Activated B cell treated with CpG ODN at 0.5 μM for 24 hours (primary cell): Measurements from ENCODE around the gene SV2B. TPM values are rescaled to one million over a fixed set of nuclear protein-coding genes. Genes with fewer than 3 reads are reported as not detected.
"Not testable (repeated sequence)": the region's sequence is repeated elsewhere in the genome, so short reads cannot be mapped to it uniquely, and the experiment has no call there.

Experiments
- ATAC-seq: fragments of 200-7000 bp; cut with Tn5 transposase; one replicate; pipeline ENCODE4 v1.10.0; 2021; ENCODE audit warnings: low read depth, mild to moderate bottlenecking, moderate library complexity
- CTCF ChIA-PET: fragments of 350-600 bp; sonication (Branson Sonifier 250); formaldehyde crosslinking; loops from one replicate; lab custom pipeline; 2021; ENCODE audit warnings: antibody characterized with exemption; lab: Charles Lee
- POLR2A ChIA-PET: fragments of 350-600 bp; sonication (Branson Sonifier 250); formaldehyde crosslinking; loops from one replicate; lab custom pipeline; 2021; ENCODE audit warnings: antibody characterized with exemption; lab: Charles Lee
- DNase-seq: peaks from one replicate; pipeline ENCODE4 v3.0.0; 2022
- H3K27ac Mint-ChIP-seq: one replicate; pipeline ENCODE4 v1.8.0; 2020; ENCODE audit warnings: mixed read lengths
- H3K27me3 Mint-ChIP-seq: one replicate; pipeline ENCODE4 v1.8.0; 2021; ENCODE audit warnings: mixed read lengths
- H3K36me3 Mint-ChIP-seq: one replicate; pipeline ENCODE4 v1.8.0; 2021; ENCODE audit warnings: low read depth, mixed read lengths
- H3K4me1 Mint-ChIP-seq: one replicate; pipeline ENCODE4 v1.8.0; 2021; ENCODE audit warnings: mixed read lengths
- H3K4me3 Mint-ChIP-seq: one replicate; pipeline ENCODE4 v1.8.0; 2020; ENCODE audit warnings: mild to moderate bottlenecking, mixed read lengths
- H3K9me3 Mint-ChIP-seq: one replicate; pipeline ENCODE4 v1.8.0; 2020; ENCODE audit warnings: mixed read lengths
- CTCF ChIP-seq: fragments of 200-600 bp; IDR thresholded peaks from one replicate; pipeline ENCODE4 v1.8.0; 2022; ENCODE audit warnings: antibody characterized with exemption, mild to moderate bottlenecking
- intact Hi-C: fragments of 100-400 bp; cut with micrococcal nuclease; formaldehyde crosslinking; loops from one replicate; pipeline ENCODE4 v1.15.1; 2024
- total RNA-seq: library from RNA; stranded (reverse); gene quantifications from 2 replicates; pipeline ENCODE4 v1.2.3, GENCODE V29; 2022

The SV2B gene
- total RNA-seq, 1 donor from 2014 or later, result not detected

DNA sequence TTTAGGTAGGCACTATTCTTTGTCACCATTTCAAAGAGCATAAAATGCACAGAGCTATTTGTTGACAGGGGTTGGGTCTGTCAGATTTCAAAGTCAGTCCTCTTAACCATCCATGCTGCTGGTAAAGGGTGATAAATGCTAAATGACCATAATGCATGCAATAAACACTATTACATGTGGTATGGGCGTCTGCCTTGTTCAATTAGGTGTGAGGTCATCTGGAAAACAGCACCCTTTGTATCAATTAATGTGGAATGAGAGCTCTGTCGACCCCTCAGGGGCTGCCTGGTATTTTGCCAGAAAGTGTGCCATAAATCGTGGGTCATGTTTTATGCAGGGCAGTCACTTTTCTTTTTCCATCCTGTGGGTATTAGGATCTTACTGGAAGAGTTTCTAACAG lies 235.6 kb downstream of the SV2B start:
- no peak for TF ChIP-seq CTCF
- no peaks in the 10 kb centered on the region for H3K9me3 Mint-ChIP-seq
- DNase-seq (no peak), ATAC-seq (no peak)
- ChIA-PET CTCF (no interaction called here), POLR2A (no interaction called here)
- peaks cover 7% of the 10 kb centered on the region for H3K27me3 Mint-ChIP-seq
- no peak overlapping the region for H3K27ac Mint-ChIP-seq
- intact Hi-C loops, result loop anchor here (10.0 kb wide), 1 partner anchor 519 kb away; the partner anchor contains the start of gene SLCO3A1
- no peaks in the 10 kb centered on the region for H3K4me1 Mint-ChIP-seq
- H3K36me3 Mint-ChIP-seq, result no peaks in the 10 kb centered on the region
- H3K4me3 Mint-ChIP-seq, result no peak overlapping the region

DNA sequence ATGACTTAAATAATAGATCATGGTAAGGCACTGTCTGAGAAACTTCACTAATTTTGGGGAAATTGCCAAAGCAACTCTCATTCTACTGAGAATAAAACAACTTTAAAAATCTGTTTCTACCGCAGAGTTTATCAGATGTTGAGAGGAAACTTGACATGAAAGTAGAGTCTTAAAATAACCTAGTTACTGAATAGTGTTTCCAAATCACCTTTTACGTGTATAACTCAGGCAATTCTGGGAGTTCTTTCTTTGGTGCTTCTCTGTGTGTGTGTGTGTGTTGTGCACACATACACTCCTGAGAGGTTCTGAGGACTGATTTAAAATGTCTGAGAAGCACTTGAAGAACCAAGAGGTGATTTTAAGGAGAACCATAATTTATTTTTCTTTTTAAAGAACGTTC lies 236.6 kb downstream of the SV2B start:
- intact Hi-C loops, result loop anchor here (10.0 kb wide), 1 partner anchor 518 kb away; the partner anchor contains the start of gene SLCO3A1
- no peak overlapping the region for H3K4me3 Mint-ChIP-seq

DNA sequence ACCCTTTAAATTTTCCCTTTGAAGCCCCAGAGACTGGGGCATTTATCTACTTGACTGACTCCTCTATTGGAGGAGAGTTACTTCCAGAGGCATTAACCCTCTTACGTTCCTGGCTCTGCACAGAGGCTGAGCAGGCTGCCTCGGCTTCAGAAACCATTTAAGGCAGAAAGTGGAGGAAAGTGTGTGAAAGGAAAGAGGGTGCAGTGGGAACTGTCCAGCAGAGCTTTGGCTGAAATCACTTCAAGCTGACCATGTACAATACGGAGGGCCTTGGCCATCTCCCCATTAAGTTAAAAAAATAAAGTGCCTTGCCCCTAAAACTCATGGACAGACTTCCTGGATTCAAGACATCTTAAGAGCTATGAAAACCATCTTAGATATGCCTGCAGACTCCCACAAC lies 238.7 kb downstream of the SV2B start:
- Mint-ChIP-seq H3K36me3 (no peaks in the 10 kb centered on the region), H3K27me3 (peaks cover 13% of the 10 kb centered on the region), H3K27ac (no peak overlapping the region), H3K4me1 (no peaks in the 10 kb centered on the region), H3K4me3 (no peak overlapping the region), H3K9me3 (no peaks in the 10 kb centered on the region)
- intact Hi-C loops, result loop anchor here (10.0 kb wide), 1 partner anchor 516 kb away; the partner anchor contains the start of gene SLCO3A1
- no peak for TF ChIP-seq CTCF
- POLR2A ChIA-PET, result no interaction called here
- ATAC-seq (no peak), DNase-seq (no peak)
- CTCF ChIA-PET, result no interaction called here

More for the DNA sequence above, 236.6 kb downstream of the SV2B start:
- no peaks in the 10 kb centered on the region for H3K36me3 Mint-ChIP-seq
- no peaks in the 10 kb centered on the region for H3K9me3 Mint-ChIP-seq
- H3K4me1 Mint-ChIP-seq, result no peaks in the 10 kb centered on the region
- ATAC-seq, result no peak
- H3K27me3 Mint-ChIP-seq, result peaks cover 10% of the 10 kb centered on the region
- TF ChIP-seq CTCF, result no peak
- ChIA-PET POLR2A (no interaction called here), CTCF (no interaction called here)
- DNase-seq, result no peak
- no peak overlapping the region for H3K27ac Mint-ChIP-seq

DNA sequence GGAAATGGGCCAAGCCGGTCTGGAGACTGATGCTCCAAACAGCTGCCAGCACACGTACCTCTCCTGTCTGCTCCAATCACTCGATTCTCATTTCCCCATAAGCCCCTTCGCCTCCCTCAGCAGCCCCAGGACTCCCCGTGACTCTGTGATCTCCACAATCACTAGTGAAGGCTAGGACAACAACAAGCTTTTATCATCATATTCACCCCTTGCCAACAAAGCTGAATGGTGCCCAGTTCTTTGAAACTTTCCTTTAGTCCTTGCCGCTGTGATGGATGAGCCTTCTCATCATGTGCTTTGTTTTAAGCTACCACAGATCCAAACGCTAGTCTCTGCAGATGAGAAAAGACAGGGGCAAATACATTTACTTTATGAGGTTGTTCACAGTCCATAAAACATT lies 242.0 kb downstream of the SV2B start:
- Mint-ChIP-seq H3K27me3 (peaks cover 13% of the 10 kb centered on the region), H3K4me1 (no peaks in the 10 kb centered on the region), H3K4me3 (no peak overlapping the region), H3K36me3 (no peaks in the 10 kb centered on the region), H3K9me3 (no peaks in the 10 kb centered on the region), H3K27ac (no peak overlapping the region)
- ChIA-PET POLR2A (no interaction called here), CTCF (no interaction called here)
- TF ChIP-seq CTCF, result no peak
- no peak for DNase-seq
- intact Hi-C loops, result no loop called here
- ATAC-seq, result no peak

DNA sequence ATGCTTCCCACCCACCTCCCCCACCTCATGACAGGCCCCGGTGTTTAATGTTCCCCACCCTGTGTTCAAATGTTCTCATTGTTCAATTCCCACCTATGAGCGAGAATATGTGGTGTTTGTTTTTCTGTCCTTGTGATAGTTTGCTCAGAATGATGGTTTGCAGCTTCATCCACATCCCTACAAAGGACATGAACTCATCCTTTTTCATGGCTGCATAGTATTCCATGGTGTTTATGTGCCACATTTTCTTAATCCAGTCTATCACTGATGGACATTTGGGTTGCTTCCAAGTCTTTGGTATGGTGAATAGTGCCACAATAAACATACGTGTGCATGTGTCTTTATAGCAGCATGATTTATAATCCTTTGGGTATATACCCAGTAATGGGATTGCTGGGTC lies 244.9 kb downstream of the SV2B start:
- intact Hi-C loops, H3K4me1 Mint-ChIP-seq, H3K27me3 Mint-ChIP-seq, ATAC-seq, H3K9me3 Mint-ChIP-seq, H3K27ac Mint-ChIP-seq, H3K36me3 Mint-ChIP-seq, H3K4me3 Mint-ChIP-seq, DNase-seq, CTCF ChIA-PET, POLR2A ChIA-PET: not testable (repeated sequence)

GRCh38 chr15:91345736-91346135 lies 245.7 kb downstream of the SV2B start:
- DNase-seq (no peak), ATAC-seq (no peak)
- no peak overlapping the region for H3K4me3 Mint-ChIP-seq
- intact Hi-C loops, result no loop called here
- H3K27me3 Mint-ChIP-seq, result peaks cover 6% of the 10 kb centered on the region
- H3K4me1 Mint-ChIP-seq, result no peaks in the 10 kb centered on the region
- ChIA-PET POLR2A (no interaction called here), CTCF (no interaction called here)
- H3K9me3 Mint-ChIP-seq, result no peaks in the 10 kb centered on the region
- no peak overlapping the region for H3K27ac Mint-ChIP-seq
- no peak for TF ChIP-seq CTCF
- no peaks in the 10 kb centered on the region for H3K36me3 Mint-ChIP-seq
